ENCODE results near the gene DNAH10. TPM values are rescaled to one million over a fixed set of nuclear protein-coding genes. Genes with fewer than 3 reads are reported as not detected.

Gene DNAH10
- total and polyA plus RNA-seq, 10 of the 15 experiments (the other 5 are each of a cell fraction or from before 2014, with no cell fraction given): 0.01 to 0.32 (median 0.06) TPM

- H3K4me1 ChIP-seq (ENCODE audit: control insufficient read depth, insufficient read depth, low read length): no peaks in the 10 kb centered on the region; the same call in 1 of the 2 replicates
- peaks cover 14% of the 10 kb centered on the region for H3K79me2 ChIP-seq (ENCODE audit: control insufficient read depth, insufficient read depth, low read length)
- POLR2A ChIA-PET: no interaction called here
- H2AFZ ChIP-seq (ENCODE audit: control insufficient read depth, low read depth, low read length): peak overlapping the region; percentile 49
- no peaks in the 10 kb centered on the region for H3K27me3 ChIP-seq (replicated peaks in 1 of 2; ENCODE audit: control insufficient read depth in 2 of 2, insufficient read depth in 2 of 2, low read length in 1 of 2)
- TF ChIP-seq BCL3 (IDR thresholded peaks at IDR 0.05; ENCODE audit: borderline replicate concordance, insufficient read depth, low read depth, low read length, poor library complexity, severe bottlenecking): no peak
- TF ChIP-seq YBX1 (IDR thresholded peaks at IDR 0.05): no peak
- no peak for TF ChIP-seq ZBTB40 (IDR thresholded peaks at IDR 0.05; ENCODE audit: borderline replicate concordance)
- no peak for TF ChIP-seq E2F4 (IDR thresholded peaks at IDR 0.05; ENCODE audit: low read depth, low read length)
- no peak for TF ChIP-seq USF2 (IDR thresholded peaks at IDR 0.05; ENCODE audit: borderline replicate concordance, low read depth, low read length)
- TF ChIP-seq DPF2 (IDR thresholded peaks at IDR 0.05): 0 out of 2 replicates have a peak, but pooled peaks have one; percentile 16
- TF ChIP-seq RB1 (IDR thresholded peaks at IDR 0.05; ENCODE audit: borderline replicate concordance): no peak
- no peak for TF ChIP-seq PAX8 (IDR thresholded peaks at IDR 0.05)
- RAD21 ChIA-PET (ENCODE audit: unreplicated experiment): no interaction called here
- no peaks in the 10 kb centered on the region for H3K9me3 ChIP-seq (replicated peaks; ENCODE audit: control insufficient read depth, insufficient read depth, low read length)
- H3K9ac ChIP-seq (ENCODE audit: control insufficient read depth, insufficient read depth, low read length): peak overlapping the region; percentile 64
- 1% methylated on average over 47 of the region's 55 CpGs for WGBS (ENCODE audit: insufficient coverage, insufficient replicate concordance, low lambda C conversion rate, missing lambda C conversion rate)
- H3K4me2 ChIP-seq (ENCODE audit: control insufficient read depth, insufficient read depth): peak overlapping the region; percentile 97
- peak overlapping the region; percentile 80 for H3K4me3 ChIP-seq
- FAIRE-seq (peak; percentile 65), ATAC-seq (peak; percentile 17), DNase-seq (ENCODE audit: low read depth, low spot score) (no peak)
- no peaks in the 10 kb centered on the region for H4K20me1 ChIP-seq (ENCODE audit: control insufficient read depth, insufficient read depth)
- CTCF ChIA-PET: interaction anchor here (1.0 to 1.5 kb wide), 4 partner anchors 10 to 337 kb away, joined by 3 to 4 read pairs (median 4); no protein-coding TSS in a partner anchor
- intact Hi-C loops (cut with micrococcal nuclease; ENCODE audit: unreplicated experiment) (no loop called here), in situ Hi-C loops (cut with MboI) (no loop called here)
- no TSS peak for BruUV-seq (replicated peaks)
- SMC1A ChIA-PET (ENCODE audit: uncharacterized antibody, unreplicated experiment): interaction anchor here (0.6 to 0.9 kb wide), 2 partner anchors 61 to 271 kb away, joined by 3 read pairs; no protein-coding TSS in a partner anchor
- H3K36me3 ChIP-seq (ENCODE audit: control insufficient read depth in 2 of 2, insufficient read depth in 2 of 2, low read length in 1 of 2): peaks cover 0 to 7% of the 10 kb centered on the region in 2 experiments; a peak in 3 of 4 replicates
- no peak overlapping the region; the same call in 1 of the 2 replicates for H3K27ac ChIP-seq (ENCODE audit: control insufficient read depth, insufficient read depth)
Observed at GRCh38 chr12:123971770-123972456, 209.8 kb downstream of the DNAH10 start.
